K562 (cell line): Measurements from ENCODE around the gene ZNF350. TPM values are rescaled to one million over a fixed set of nuclear protein-coding genes. Genes with fewer than 3 reads are reported as not detected.

ENCODE experiments used
- ARID2 ChIP-seq: fragments of 450-650 bp; IDR thresholded peaks from 2 replicates; pipeline ENCODE4 v1.6.1; 2017; ENCODE audit warnings: antibody characterized with exemption, mild to moderate bottlenecking
- BMI1 ChIP-seq: fragments of 150-350 bp; IDR thresholded peaks from 2 replicates; pipeline ENCODE4 v1.6.1; 2014; ENCODE audit warnings: low read length
- CEBPB ChIP-seq: fragments of 450-650 bp; IDR thresholded peaks from 2 replicates; pipeline ENCODE4 v1.6.1; 2016; ENCODE audit warnings: missing genetic modification characterization, missing compliant biosample characterization
- CSDE1 ChIP-seq, 2 experiments: fragments of 450-650 bp; IDR thresholded peaks; 2 replicates each; pipeline ENCODE4 v1.6.1; 2016; ENCODE audit warnings: mild to moderate bottlenecking in 1 of 2
- JUNB ChIP-seq: fragments of 450-650 bp; formaldehyde crosslinking; conservative IDR thresholded peaks from 2 replicates; pipeline ENCODE4 v1.4.0; 2020; ENCODE audit warnings: mild to moderate bottlenecking
- MED1 ChIP-seq: sonication (generic); formaldehyde crosslinking; IDR thresholded peaks from 2 replicates; pipeline ENCODE4 v1.8.1; 2023; ENCODE audit warnings: missing genetic modification reagents, borderline replicate concordance
- NCOA2 ChIP-seq, 2 experiments: fragments of 450-650 bp; IDR thresholded peaks; 2 replicates each; pipeline ENCODE4 v1.6.1; 2018; ENCODE audit warnings: mild to moderate bottlenecking in 2 of 2, moderate library complexity in 1 of 2; ENCODE audit not compliant: partially characterized antibody in 2 of 2
- POLR2G ChIP-seq: fragments of 200-400 bp; formaldehyde crosslinking; IDR thresholded peaks from 2 replicates; pipeline ENCODE4 v1.6.1; 2017; ENCODE audit warnings: low read depth, mild to moderate bottlenecking, antibody characterized with exemption, low read length, moderate library complexity
- RBM22 ChIP-seq: fragments of 200-400 bp; formaldehyde crosslinking; IDR thresholded peaks from 2 replicates; pipeline ENCODE4 v1.6.1; 2018; ENCODE audit warnings: low read length, low read depth; ENCODE audit not compliant: poor library complexity, severe bottlenecking
- RFX7 ChIP-seq: fragments of 250-450 bp; sonication (Bioruptor Pico); IDR thresholded peaks from 2 replicates; pipeline ENCODE4 v1.5.1; 2021; ENCODE audit warnings: mild to moderate bottlenecking
- SAFB2 ChIP-seq: fragments of 200-400 bp; formaldehyde crosslinking; IDR thresholded peaks from 2 replicates; pipeline ENCODE4 v1.6.1; 2018; ENCODE audit warnings: borderline replicate concordance, low read length, low read depth, moderate library complexity; ENCODE audit not compliant: severe bottlenecking
- TEAD4 ChIP-seq, 2 experiments: sonication (generic) in 1 of 2; formaldehyde crosslinking in 1 of 2; IDR thresholded peaks; 2 replicates each; pipeline versions ENCODE4 v1.6.1 to v1.8.0; 2012 to 2022; ENCODE audit warnings: borderline replicate concordance in 1 of 2, inconsistent platforms in 1 of 2, low read length in 1 of 2, mild to moderate bottlenecking in 1 of 2, missing genetic modification reagents in 1 of 2
- ZNF174 ChIP-seq: fragments of 250-450 bp; sonication (Bioruptor Pico); IDR thresholded peaks from 2 replicates; pipeline ENCODE4 v1.4.0; 2020; ENCODE audit warnings: mild to moderate bottlenecking
- ZNF253 ChIP-seq: fragments of 250-450 bp; sonication (Bioruptor Pico); conservative IDR thresholded peaks from 2 replicates; pipeline ENCODE4 v1.6.1; 2021; ENCODE audit warnings: mild to moderate bottlenecking
- polyA plus RNA-seq, 8 experiments: library from polyadenylated mRNA; depleted of rRNA in 4 of 8; stranded (reverse) in 5 of 8; unstranded in 3 of 8; fragments of >200 nt; fragmentation: Nextera tagmentation in 2 of 8; fragmentation: Illumina TruSeq in 1 of 8; extraction: Ambion mirVana in 2 of 8; extraction: Trizol in 1 of 8; gene quantifications; 2 replicates each; pipeline versions ENCODE4 v1.2.1 to v1.2.3, GENCODE V29; 2011 to 2014; ENCODE audit warnings: inconsistent platforms in 1 of 8, missing spikeins in 1 of 8
- total RNA-seq, 7 experiments: library from RNA; depleted of rRNA in 6 of 7; stranded (reverse); fragments of >200 nt in 6 of 7; fragmentation: Illumina TruSeq in 2 of 7; extraction: Trizol in 2 of 7; gene quantifications; 2 replicates each; pipeline versions ENCODE4 v1.2.1 to v1.2.3, GENCODE V29; 2011 to 2021; ENCODE audit warnings: low replicate concordance in 1 of 7
- TF ChIP-seq, protein P1 (sequence below): IDR thresholded peaks from 3 replicates; pipeline ENCODE4 v1.6.1; 2011; ENCODE audit warnings: borderline replicate concordance, mild to moderate bottlenecking, moderate library complexity; ENCODE audit not compliant: insufficient read length; ENCODE audit errors: extremely low read depth
- TF ChIP-seq, protein P2 (sequence below): fragments of 450-650 bp; IDR thresholded peaks from 2 replicates; pipeline ENCODE4 v1.6.1; 2016; ENCODE audit warnings: missing biosample characterization, missing genetic modification characterization
- TF ChIP-seq, protein P3 (sequence below): sonication (generic); formaldehyde crosslinking; IDR thresholded peaks from 2 replicates; pipeline ENCODE4 v1.8.1; 2023; ENCODE audit warnings: mild to moderate bottlenecking, missing genetic modification reagents, moderate library complexity
- TF ChIP-seq, protein P4 (sequence below): fragments of 450-650 bp; conservative IDR thresholded peaks from 2 replicates; pipeline ENCODE4 v1.6.1; 2016; ENCODE audit warnings: missing genetic modification characterization, low read depth, mild to moderate bottlenecking, missing compliant biosample characterization, moderate library complexity
- TF ChIP-seq, protein P5 (sequence below): fragments of 450-650 bp; formaldehyde crosslinking; IDR thresholded peaks from 2 replicates; pipeline ENCODE4 v1.4.0; 2022; ENCODE audit warnings: mild to moderate bottlenecking, moderate library complexity

The ZNF350 gene
- total and polyA plus RNA-seq, 9 of the 15 experiments (the other 6 are each of a cell fraction or from before 2014, with no cell fraction given): 1.7 to 4.8 (median 2.9) TPM

DNA sequence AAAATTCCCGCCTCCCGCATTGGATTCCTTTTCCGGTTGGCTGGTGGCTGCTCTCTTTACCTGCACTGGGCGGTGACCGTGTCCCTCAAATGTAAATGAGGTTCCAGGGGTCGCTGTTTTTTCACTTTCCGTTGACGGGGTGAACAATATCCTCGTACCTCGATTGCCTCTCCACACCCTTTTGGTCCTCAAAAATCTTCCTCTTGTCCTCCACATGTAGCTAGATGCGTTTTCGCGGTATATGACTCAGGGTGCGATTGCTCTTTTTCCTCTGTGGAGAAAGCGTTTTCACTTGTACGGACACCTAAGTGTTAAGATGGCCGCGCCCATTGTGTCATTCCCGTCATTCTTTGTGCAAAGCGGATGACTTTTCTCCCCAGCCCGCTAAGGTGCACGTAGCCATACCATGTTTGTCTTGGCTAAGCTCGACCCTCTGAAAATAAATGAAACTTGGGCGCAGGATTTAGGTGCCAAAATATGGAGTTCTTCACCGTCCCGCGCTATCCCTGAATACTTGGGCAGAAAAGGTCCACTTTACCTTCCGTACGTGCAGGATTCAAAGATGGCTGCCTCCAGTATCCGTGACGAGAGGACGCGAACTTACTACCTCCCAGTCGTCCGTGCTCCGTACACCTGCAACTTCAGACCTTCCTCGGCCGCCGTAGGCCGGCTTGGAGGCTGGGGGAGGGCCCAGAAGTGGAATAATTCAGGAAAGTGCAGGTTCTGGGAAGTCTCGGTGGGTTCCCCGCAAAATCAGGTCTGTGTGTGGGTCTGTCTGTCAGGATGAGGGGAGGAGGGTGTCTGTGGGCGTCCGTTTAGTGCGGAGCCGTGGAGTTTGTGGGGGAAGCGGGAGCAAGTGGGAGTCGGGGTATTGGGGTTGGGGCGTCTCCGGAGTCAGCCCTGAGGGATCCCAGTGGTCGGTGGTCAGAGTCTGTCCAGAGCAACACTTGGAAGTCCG is 59.6 kb downstream of the ZNF350 start, which contains the start of gene ZNF613 (continued):
- TF ChIP-seq SAFB2 (no peak), ZNF253 (CRISPR knock-in tag) (no peak), RFX7 (CRISPR knock-in tag) (no peak), POLR2G (peak; percentile 57; the same call in 1 of the 2 replicates), TEAD4 (IDR thresholded peaks at IDR 0.05; ENCODE audit: low read length) (no peak; the same call in none of the 2 replicates), TEAD4 (CRISPR knock-in tag; IDR thresholded peaks at IDR 0.05; ENCODE audit: borderline replicate concordance) (no peak), CSDE1 (IDR thresholded peaks at IDR 0.05) (peak in 1 of 2 experiments; percentile 94; a peak in 2 of 4 replicates), RBM22 (no peak), ARID2 (0 out of 2 replicates have a peak, but pooled peaks have one; percentile 4), JUNB (CRISPR knock-in tag) (no peak), BMI1 (no peak), ZNF174 (CRISPR knock-in tag) (no peak), MED1 (CRISPR knock-in tag) (no peak), CEBPB (tag) (no peak), NCOA2 (IDR thresholded peaks at IDR 0.05; ENCODE audit: partially characterized antibody in 2 of 2) (no peak)
- TF ChIP-seq, protein P1, sequence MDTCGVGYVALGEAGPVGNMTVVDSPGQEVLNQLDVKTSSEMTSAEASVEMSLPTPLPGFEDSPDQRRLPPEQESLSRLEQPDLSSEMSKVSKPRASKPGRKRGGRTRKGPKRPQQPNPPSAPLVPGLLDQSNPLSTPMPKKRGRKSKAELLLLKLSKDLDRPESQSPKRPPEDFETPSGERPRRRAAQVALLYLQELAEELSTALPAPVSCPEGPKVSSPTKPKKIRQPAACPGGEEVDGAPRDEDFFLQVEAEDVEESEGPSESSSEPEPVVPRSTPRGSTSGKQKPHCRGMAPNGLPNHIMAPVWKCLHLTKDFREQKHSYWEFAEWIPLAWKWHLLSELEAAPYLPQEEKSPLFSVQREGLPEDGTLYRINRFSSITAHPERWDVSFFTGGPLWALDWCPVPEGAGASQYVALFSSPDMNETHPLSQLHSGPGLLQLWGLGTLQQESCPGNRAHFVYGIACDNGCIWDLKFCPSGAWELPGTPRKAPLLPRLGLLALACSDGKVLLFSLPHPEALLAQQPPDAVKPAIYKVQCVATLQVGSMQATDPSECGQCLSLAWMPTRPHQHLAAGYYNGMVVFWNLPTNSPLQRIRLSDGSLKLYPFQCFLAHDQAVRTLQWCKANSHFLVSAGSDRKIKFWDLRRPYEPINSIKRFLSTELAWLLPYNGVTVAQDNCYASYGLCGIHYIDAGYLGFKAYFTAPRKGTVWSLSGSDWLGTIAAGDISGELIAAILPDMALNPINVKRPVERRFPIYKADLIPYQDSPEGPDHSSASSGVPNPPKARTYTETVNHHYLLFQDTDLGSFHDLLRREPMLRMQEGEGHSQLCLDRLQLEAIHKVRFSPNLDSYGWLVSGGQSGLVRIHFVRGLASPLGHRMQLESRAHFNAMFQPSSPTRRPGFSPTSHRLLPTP: no peak
- TF ChIP-seq, protein P2, sequence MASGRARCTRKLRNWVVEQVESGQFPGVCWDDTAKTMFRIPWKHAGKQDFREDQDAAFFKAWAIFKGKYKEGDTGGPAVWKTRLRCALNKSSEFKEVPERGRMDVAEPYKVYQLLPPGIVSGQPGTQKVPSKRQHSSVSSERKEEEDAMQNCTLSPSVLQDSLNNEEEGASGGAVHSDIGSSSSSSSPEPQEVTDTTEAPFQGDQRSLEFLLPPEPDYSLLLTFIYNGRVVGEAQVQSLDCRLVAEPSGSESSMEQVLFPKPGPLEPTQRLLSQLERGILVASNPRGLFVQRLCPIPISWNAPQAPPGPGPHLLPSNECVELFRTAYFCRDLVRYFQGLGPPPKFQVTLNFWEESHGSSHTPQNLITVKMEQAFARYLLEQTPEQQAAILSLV (tag): no peak
- TF ChIP-seq, protein P3, sequence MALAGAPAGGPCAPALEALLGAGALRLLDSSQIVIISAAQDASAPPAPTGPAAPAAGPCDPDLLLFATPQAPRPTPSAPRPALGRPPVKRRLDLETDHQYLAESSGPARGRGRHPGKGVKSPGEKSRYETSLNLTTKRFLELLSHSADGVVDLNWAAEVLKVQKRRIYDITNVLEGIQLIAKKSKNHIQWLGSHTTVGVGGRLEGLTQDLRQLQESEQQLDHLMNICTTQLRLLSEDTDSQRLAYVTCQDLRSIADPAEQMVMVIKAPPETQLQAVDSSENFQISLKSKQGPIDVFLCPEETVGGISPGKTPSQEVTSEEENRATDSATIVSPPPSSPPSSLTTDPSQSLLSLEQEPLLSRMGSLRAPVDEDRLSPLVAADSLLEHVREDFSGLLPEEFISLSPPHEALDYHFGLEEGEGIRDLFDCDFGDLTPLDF (CRISPR knock-in tag): peak; percentile 61; the same call in 1 of the 2 replicates
- TF ChIP-seq, protein P4, sequence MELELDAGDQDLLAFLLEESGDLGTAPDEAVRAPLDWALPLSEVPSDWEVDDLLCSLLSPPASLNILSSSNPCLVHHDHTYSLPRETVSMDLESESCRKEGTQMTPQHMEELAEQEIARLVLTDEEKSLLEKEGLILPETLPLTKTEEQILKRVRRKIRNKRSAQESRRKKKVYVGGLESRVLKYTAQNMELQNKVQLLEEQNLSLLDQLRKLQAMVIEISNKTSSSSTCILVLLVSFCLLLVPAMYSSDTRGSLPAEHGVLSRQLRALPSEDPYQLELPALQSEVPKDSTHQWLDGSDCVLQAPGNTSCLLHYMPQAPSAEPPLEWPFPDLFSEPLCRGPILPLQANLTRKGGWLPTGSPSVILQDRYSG (tag): peak; percentile 63; the same call in 1 of the 2 replicates
- TF ChIP-seq, protein P5, sequence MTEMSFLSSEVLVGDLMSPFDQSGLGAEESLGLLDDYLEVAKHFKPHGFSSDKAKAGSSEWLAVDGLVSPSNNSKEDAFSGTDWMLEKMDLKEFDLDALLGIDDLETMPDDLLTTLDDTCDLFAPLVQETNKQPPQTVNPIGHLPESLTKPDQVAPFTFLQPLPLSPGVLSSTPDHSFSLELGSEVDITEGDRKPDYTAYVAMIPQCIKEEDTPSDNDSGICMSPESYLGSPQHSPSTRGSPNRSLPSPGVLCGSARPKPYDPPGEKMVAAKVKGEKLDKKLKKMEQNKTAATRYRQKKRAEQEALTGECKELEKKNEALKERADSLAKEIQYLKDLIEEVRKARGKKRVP (CRISPR knock-in tag): no peak
